Activated T-cell treated with anti-CD3 and anti-CD28 coated beads for 4 hours (primary cell): Measurements from ENCODE around the gene FXYD3.
"Not testable (repeated sequence)": the region's sequence is repeated elsewhere in the genome, so short reads cannot be mapped to it uniquely, and the experiment has no call there.

Experiments
- DNase-seq: peaks from one replicate; pipeline ENCODE4 v3.0.0-alpha.2; 2020

Gene FXYD3

GRCh38 chr19:35087393-35087792 is 28.2 kb upstream of the FXYD3 start:
- DNase-seq = no peak

DNA sequence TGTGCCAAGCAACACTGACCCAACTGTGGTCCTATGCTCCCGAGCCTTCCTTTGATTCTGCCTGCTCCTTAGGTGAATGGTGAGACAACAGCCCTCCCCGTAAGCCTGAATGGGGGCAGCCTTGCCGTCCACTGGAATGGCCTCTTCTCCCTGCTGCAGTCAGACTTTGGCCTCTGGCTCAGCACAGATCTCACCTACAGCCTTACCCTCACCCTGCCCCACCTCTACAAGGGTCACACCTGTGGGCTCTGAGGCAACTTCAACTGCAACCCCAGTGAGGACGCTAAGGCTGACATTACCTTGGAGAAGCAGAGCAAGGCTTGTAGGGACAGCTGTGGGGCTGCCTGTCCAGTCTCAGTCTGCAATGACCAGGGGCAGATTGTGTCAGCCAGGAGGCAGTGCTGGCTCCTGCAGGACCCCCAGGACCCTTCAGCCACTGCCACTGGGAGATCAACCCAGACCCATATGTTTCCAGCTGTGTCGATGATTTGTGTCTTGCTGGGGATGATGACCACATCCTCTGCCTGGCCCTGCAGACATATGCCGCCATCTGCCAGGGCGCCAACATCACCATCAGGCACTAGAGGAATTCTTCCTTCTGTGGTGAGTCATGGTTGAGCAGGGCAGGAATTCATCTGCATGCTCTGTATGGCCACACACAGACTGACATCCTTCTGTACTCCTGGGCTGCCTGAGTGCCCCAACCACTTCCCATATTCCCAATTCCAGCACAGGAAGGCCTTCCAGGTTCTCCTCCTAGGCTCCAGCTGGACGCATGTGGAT is 27.3 kb upstream of the FXYD3 start:
- no peak for DNase-seq

- DNase-seq = no peak
These were observed 26.1 kb upstream of the FXYD3 start for GRCh38 chr19:35089554-35089953.

DNA sequence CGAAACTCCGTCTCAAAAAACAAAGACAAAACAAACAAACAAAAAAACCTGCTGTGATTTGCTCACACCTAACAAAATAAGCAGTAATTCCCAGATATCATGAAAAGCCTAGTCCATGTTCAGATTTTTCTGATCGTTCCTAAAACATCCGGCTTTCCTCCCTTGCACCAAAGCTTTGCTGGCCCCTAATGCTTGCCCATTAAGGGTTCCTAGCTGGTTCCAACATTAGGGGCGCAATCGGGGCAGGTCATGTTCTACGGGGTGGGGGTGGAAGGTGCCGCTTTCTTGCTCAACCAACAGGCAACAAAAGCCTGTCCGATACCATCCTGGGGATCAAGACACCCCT is 25.5 kb upstream of the FXYD3 start:
- DNase-seq = no peak

- peak; percentile 29 for DNase-seq
These were observed 25.0 kb upstream of the FXYD3 start for GRCh38 chr19:35090506-35091214.

GRCh38 chr19:35093430-35093829 is 22.2 kb upstream of the FXYD3 start:
- DNase-seq = no peak

- no peak for DNase-seq
These were observed 21.5 kb upstream of the FXYD3 start for GRCh38 chr19:35093941-35094647.

GRCh38 chr19:35094656-35095055 is 21.0 kb upstream of the FXYD3 start:
- DNase-seq = no peak

DNA sequence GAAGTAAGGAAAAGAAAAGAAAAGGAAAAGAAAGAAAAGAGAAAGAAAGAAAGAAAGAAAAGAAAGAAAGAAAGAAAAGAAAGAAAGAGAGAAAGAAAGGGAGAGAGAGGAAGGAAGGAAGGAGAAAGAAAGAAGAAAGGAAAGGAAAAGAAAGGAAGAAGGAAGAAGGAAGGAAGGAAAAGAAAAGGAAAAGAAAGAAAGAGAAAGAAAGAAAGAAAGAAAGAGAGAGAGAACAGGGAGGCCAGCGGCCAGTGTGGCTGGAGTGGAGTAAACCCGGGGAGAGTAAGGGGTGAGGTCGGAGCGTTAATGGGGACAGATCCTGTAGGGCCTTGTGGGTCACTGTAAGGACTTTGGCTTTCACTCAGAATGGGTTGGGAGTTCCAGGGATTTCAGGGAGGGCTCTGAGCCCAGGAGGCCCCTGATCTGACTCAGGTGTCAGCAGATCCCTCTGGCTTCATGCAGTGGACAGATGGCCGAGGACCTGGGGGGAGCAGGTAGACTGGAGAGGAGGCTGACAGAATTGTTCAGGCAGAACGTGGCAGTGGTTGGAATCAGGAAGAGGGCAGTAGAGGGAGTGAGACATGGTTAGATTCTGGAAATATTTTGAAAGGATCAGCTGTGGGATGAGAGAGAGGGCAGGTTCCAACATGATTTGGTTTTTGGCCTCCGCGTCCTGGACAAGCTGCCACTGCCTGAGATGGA is 19.8 kb upstream of the FXYD3 start:
- no peak for DNase-seq

DNA sequence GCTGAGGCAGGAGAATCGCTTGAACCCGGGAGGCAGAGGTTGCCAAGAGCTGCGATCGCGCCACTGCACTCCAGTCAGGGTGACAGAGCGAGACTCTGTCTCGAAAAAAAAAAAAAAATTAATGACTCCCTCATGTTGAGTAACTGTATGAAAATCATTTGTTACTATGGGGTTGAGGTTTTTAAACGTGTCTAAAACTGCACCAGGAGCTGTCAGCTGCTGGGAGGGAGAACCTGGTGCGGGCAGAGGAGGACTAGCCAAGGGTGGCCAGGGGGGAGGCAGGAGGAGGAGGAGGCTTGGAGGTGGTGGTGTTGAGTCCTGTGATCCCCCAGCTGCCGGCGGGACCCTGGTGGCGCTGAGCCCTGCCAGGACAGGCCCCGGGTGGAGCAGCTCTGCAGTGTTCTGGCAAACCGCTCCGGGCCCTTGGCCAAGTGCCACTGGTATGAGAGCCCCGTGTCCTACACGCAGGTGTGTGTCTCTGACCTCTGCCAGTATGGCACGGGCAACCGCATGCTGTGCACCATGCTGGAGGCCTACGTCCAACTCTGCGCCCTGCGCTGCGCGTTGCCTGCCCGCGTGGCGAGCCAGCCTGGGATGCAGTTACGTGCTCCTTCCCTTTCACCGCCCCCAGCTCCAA is 17.1 kb upstream of the FXYD3 start:
- DNase-seq = no peak

DNA sequence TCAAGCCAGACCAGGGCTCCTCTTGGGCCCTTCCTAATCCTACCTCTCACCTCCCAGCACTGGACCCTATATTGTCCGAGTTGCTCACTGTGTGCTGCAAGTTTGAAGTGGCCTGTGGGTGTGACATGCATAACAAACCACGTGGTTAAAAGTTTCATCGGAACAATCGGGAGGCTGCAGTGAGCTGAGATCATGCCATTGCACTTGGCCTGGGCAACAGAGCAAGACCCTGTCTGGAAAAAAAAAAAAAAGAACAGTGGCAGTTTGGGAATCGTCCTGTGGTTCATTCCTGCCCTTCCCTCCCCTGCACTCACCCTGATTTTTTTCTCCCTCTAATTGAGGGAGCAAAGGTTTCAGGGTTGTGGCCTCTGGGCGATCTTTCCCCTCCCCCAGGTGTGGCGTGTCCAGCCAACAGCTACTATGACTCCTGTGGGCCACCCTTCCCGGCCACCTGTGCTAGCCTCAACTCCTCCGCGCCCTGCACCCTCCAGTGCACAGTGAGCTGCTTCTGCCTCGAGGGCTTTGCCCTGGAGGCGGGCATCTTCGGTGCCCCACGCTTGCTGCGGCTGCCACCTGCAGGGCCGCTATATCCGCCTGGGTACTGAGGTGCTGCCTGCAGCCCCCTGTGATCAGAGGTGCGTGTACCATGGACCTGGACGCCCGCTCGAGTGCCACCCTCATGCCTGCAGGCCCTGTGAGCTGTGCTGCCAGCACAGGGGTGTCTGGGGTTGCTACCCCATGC is 16.3 kb upstream of the FXYD3 start:
- no peak for DNase-seq

DNA sequence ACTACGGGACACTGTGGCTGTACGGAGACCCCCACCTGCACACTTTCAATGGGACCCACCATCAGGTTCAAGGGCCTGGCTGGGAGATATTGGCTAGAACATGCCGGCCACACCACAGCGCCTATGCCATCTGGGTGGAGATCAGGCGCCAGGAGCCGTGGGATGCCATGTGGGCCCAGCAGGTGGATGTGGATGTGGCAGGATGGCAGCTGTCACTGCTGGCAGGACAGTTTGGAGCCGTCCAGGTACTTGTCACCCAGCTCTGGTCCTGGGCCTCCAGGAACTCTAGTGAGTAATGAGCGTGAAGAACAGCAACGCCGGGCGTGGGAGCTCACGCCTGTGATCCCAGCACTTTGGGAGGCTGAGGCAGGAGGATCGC is 15.7 kb upstream of the FXYD3 start:
- no peak for DNase-seq

- no peak for DNase-seq
These were observed 14.8 kb upstream of the FXYD3 start for GRCh38 chr19:35100588-35101533.

GRCh38 chr19:35101949-35102348 is 13.7 kb upstream of the FXYD3 start:
- not testable (repeated sequence) for DNase-seq

DNA sequence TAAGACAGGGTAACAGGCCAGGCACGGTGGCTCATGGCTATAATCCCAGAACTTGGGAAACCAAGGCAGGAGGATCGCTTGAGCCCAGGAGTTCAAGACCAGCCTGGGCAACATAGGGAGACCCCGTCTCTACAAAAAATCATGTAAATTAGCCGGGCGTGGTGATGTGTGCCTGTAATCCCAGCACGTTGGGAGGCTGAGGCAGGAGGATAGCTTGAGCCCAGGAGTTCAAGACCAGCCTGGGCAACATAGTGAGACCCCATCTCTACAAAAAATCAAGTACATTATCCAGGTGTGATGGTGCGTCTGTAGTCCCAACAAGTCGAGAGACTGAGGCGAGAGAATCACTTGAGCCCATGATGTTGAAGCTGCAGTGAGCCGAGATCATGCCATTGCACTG is 12.0 kb upstream of the FXYD3 start:
- DNase-seq = not testable (repeated sequence)

GRCh38 chr19:35104361-35104760 is 11.3 kb upstream of the FXYD3 start:
- no peak for DNase-seq

DNA sequence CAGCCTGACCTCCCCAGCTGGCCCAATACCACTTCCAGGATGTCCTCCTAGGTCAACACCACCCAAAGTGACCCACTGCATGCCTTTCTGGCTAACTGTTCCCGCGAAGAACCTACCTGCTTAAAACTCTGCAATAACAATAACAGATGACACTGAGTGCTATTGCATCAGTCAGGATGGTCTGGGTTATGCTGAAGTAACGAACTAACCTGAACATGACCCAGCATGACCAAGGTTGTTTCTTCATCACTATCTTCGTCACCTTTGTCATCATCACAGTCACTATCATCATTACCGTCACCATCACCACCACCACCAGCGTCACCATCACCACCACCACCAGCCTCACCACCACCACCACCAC is 10.6 kb upstream of the FXYD3 start:
- DNase-seq = no peak

DNA sequence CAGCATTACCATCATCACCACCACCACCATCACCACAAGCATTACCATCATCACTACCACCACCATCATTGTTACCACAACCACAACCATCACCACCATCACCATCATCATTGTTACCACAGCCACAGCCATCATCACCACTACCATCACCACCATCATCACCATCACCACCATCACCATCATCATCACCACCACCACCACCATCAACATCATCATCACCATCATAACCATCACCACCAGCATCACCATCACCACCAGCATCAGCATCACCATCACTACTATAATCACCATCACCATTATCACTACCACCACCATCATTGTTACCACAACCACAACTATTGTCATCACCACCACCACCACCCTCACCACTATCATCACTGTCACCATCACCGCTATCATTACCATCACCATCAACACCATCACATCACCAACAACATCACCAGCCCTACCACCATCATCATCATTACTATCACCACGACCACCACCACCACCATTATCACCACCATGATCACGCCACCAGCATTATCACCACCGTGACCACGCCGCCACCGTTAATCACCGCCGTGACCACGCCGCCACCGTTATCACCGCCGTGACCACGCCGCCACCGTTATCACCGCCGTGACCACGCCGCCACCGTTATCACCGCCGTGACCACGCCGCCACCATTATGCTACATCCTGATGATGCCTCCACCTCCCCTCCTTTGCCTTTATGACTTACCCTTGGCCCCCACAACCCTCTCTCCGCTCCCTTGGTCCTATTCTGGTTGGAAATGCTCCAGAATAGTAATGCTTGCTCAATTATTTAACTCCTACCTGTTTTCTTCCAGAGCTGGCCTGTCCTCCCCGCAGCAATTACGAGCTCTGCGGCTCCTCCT is 10.0 kb upstream of the FXYD3 start:
- no peak for DNase-seq

- DNase-seq = no peak
These were observed 9.4 kb upstream of the FXYD3 start for GRCh38 chr19:35106291-35106583.

DNA sequence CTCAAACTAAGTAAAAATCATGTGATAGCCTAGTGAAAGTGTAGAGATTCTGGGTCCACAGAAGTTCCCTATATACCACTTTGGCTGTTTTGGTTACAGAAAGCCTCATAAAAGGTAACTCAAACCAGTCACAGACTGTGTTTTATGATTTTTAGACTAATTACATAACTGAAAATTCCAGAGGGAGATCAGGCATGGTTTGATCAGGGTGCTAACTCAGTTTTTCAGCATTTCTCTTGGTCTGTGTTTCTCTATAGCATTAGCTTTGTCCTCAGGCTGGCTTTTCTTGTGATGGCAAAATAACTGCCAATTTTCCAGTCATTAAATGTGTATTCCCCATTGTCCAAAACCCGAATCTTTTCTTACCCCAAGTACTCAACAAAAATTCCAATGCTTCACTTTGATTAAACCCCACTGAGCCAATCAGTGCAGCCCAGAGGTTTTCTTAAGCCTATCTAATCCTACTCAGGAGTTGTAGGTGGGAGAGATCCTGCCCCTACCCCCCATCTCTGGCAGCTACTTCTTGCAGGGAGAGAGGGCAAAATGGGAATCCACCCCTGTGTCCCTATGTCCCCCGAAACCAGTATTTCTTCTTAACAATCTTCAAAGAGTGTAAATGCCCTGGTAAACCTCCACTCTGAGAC is 8.6 kb upstream of the FXYD3 start:
- no peak for DNase-seq
